ENCODE data around the gene KLK6.

GRCh38 chr19:50983625-50984292, 14.4 kb upstream of the KLK6 start, which contains the start of gene KLK7:
- TF ChIP-seq POLR2A (IDR thresholded peaks at IDR 0.05; ENCODE audit: low read depth, low read length), result no peak
- no peak for TF ChIP-seq SPI1 (IDR thresholded peaks at IDR 0.05; ENCODE audit: low read depth, low read length)
